ENCODE results near the gene CHST3.
"Not testable (repeated sequence)": the region's sequence is repeated elsewhere in the genome, so short reads cannot be mapped to it uniquely, and the experiment has no call there.

The CHST3 gene

GRCh38 chr10:71973777-71974488 lies 9.7 kb downstream of the CHST3 start:
- DNase-seq (ENCODE audit: low read depth, low spot score) = no peak

GRCh38 chr10:71974489-71975021 lies 10.4 kb downstream of the CHST3 start:
- no peak for DNase-seq (ENCODE audit: low read depth, low spot score)

GRCh38 chr10:71975087-71975870 lies 11.1 kb downstream of the CHST3 start:
- DNase-seq (ENCODE audit: low read depth, low spot score) = no peak

GRCh38 chr10:71975871-71976725 lies 11.9 kb downstream of the CHST3 start:
- no peak for DNase-seq (ENCODE audit: low read depth, low spot score)

GRCh38 chr10:71977614-71977903 lies 13.4 kb downstream of the CHST3 start:
- not testable (repeated sequence) for DNase-seq (ENCODE audit: low read depth, low spot score)

- no peak for DNase-seq (ENCODE audit: low read depth, low spot score)
Measured at GRCh38 chr10:71978476-71978875, 14.3 kb downstream of the CHST3 start.

GRCh38 chr10:71978988-71979691 lies 14.9 kb downstream of the CHST3 start:
- no peak for DNase-seq (ENCODE audit: low read depth, low spot score)

GRCh38 chr10:71979692-71980062 lies 15.5 kb downstream of the CHST3 start:
- no peak for DNase-seq (ENCODE audit: low read depth, low spot score)

- DNase-seq (ENCODE audit: low read depth, low spot score) = no peak
Measured at GRCh38 chr10:71980181-71981014, 16.2 kb downstream of the CHST3 start.

GRCh38 chr10:71981015-71981875 lies 17.1 kb downstream of the CHST3 start:
- DNase-seq (ENCODE audit: low read depth, low spot score) = no peak

- no peak for DNase-seq (ENCODE audit: low read depth, low spot score)
Measured at GRCh38 chr10:71981876-71982230, 17.7 kb downstream of the CHST3 start.

- DNase-seq (ENCODE audit: low read depth, low spot score) = no peak
Measured at GRCh38 chr10:71982269-71983178, 18.3 kb downstream of the CHST3 start.

GRCh38 chr10:71984126-71984808 lies 20.1 kb downstream of the CHST3 start:
- no peak for DNase-seq (ENCODE audit: low read depth, low spot score)

- DNase-seq (ENCODE audit: low read depth, low spot score) = no peak
Measured at GRCh38 chr10:71984809-71985388, 20.7 kb downstream of the CHST3 start.

GRCh38 chr10:71985542-71986250 lies 21.5 kb downstream of the CHST3 start:
- no peak for DNase-seq (ENCODE audit: low read depth, low spot score)

GRCh38 chr10:71988895-71989294 lies 24.7 kb downstream of the CHST3 start:
- not testable (repeated sequence) for DNase-seq (ENCODE audit: low read depth, low spot score)
